Smooth muscle cell of the brain vasculature (primary cell): ENCODE measurements around the gene IL16.
"Not testable (repeated sequence)": the region's sequence is repeated elsewhere in the genome, so short reads cannot be mapped to it uniquely, and the experiment has no call there.

Experiments
- DNase-seq: peaks from one replicate; pipeline ENCODE4 v3.0.0-alpha.2; 2012; ENCODE audit warnings: low read depth, low spot score

IL16 gene

DNA sequence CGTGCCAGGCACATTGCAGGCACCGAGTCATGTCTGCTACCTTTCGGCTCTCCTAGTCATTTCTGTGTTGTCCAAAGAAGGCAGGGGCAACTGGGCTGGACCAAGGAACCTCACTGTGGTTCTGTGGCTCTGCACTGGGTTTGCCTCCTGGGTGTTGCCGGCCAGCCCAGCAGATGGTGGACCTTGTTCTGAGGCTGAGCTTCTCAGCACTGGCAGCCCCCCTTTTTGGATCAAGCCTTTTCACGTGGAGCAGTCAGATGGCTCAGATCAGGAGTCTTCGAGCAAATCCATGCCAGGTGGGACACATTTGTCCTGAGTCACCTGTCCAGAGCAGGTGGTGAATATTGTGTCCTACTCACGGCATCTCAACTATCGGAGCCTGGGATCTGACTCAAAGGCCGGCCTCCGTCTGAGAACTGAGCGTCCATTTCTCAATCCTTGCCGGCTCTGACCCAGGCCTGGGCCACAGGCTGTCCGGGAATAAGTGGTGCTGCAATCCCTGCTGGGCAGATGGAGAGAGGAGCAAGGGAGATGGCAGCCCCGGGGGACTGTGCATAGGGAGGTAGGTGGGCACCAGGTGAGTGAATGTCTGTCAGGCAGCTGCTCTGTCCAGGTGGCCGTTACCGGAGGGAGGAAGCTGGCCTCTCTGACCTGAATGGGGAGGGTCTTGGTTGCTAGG lies at the start of gene IL16:
Gene IL16, plus strand, starts transcription at position 304 of the 679 bp plus-strand sequence. CDS start 28,521 bp downstream, outside the sequence.
- DNase-seq, result no peak

- DNase-seq, result no peak
Observed at GRCh38 chr15:81151389-81151788, 45.3 kb upstream of the IL16 start.

GRCh38 chr15:81152339-81152738 lies 44.3 kb upstream of the IL16 start:
- no peak for DNase-seq

- no peak for DNase-seq
Observed at GRCh38 chr15:81152799-81153198, 43.9 kb upstream of the IL16 start.

DNA sequence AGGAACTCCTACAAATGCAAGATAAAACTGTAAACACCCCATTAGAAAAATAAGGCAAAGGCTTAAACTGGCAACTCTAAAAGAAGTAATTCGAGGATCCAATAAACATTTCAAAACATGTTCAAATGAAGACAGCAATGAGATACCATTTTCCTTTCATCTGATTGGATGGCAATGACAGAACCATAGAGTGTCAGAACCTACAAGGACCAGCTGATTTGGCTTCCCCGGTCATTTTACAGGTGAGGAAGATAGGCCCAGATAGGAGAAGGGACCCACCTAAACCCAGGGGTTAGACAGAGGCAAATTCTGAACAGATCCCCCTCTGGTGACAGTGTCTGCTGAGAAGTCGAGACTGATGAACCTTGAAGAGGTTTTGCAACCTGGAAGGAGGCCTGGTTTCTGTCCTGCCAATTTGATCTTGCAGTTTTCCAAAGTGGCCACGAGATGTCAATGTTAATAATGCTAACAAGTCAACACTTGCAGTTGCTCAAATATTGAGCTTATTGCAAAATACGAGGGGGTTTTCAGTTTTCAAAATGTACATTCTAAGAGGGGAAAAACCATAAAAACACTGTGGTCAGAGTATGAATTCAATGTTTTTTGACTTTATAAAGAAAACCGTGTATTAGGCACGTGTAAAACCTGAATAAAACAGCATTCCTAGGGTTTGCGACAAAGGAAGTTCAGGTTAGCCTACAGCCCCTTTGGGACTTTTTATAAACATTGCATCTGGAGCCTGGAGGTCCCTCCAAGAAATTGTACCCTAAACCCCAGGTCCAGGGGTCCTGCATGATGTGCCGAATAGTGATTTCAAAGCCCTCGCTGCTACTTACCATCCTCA lies 41.1 kb upstream of the IL16 start:
- no peak for DNase-seq

DNA sequence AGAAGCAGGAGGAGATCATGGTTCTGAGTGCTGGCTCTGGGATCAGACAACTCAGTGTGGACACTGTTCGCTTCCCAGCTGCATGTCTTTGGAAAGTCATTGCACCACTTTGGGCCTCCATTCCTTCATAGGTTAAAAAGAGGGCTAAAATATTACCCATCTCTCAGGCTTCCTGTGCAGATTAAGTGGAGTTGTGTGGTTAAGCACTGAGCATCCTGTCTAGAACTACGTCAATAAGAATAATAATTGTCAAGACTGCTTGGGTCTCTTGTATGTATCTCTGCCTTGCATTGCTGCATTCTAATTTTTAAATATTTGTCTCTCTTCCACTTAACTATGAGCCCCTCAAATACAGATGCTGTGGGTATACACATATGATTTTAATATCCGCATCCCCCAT lies 40.4 kb upstream of the IL16 start:
- DNase-seq, result no peak

DNA sequence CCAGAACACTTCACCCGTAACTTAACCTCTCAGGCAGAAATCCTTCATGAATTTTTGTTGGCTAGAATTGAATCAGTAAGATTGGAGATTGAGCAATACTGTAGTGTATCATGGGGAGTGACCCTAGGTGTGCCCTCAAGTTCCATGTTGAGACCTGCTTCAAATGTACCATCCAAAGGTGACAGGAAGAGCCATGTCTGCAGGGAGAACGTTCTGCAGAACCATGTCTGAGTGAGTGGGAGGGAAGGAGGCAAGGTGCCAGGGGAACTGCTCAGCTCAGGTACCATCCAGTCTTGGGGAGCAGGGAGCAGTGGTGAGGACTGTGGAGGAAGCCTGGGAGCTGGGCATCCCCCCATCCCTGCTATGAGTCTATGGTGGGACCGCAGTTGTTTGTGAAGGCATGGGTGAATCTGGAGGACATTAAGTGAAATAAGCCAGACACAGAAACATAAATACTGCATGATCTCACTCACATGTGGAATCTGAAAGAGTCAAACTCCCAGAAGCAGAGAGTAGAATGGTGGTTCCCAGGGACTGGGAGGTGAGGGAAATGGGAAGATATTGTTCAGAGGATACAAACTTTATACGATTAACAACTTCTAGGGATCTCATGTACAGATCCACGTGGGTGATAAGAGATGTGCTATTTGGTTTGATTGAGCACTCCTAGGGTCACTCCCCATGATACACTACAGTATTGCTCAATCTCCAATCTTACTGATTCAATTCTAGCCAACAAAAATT lies 39.3 kb upstream of the IL16 start:
- no peak for DNase-seq

- no peak for DNase-seq
Observed at GRCh38 chr15:81157939-81158223, 38.8 kb upstream of the IL16 start.

GRCh38 chr15:81158561-81158960 lies 38.1 kb upstream of the IL16 start:
- DNase-seq, result not testable (repeated sequence)

- peak; percentile 60 for DNase-seq
Observed at GRCh38 chr15:81160312-81161159, 36.1 kb upstream of the IL16 start.

DNA sequence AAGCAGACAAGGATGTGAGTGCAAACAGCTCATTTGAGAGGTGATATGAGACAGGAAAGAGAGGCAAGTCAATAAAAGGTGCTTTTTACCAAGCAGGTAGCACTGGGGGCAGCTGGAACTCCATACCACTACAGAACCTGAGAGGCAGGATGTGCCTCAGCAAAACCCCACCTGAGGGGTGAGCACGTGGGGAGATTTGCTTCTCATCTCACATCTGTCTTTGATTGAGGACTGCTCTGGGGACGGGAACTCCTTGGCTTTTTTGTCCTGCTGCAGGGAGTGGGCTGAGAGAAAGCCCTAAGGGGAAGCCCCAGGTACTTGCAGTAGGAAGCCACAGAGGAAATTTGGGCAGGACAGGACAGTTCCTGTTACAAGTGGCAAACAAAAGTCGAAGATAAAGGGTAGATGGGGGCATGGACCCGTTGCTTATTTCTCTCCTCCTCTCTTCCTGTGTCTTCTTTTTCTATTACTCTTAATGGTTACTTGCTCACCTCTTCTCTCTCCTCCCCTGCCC lies 35.5 kb upstream of the IL16 start:
- DNase-seq, result no peak

DNA sequence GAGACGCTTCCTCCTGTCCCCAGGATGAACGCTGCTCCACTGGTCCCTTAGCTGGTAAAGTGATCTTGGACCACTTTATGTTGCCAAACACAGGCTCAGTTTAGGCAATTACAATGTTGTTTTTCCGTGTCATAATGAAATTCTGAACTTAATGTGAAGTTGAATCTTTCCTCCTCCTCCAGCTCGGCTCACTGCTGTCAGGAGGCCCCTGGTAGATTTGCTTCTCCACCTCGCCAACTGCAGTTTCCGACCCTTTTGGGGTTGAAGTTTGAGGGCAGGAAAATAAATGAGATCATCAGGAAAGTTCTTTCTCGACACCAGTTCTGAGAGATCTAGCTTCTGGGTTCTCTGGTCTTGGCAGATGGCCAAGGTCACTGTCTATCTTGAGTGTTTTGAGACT lies 34.8 kb upstream of the IL16 start:
- no peak for DNase-seq

DNA sequence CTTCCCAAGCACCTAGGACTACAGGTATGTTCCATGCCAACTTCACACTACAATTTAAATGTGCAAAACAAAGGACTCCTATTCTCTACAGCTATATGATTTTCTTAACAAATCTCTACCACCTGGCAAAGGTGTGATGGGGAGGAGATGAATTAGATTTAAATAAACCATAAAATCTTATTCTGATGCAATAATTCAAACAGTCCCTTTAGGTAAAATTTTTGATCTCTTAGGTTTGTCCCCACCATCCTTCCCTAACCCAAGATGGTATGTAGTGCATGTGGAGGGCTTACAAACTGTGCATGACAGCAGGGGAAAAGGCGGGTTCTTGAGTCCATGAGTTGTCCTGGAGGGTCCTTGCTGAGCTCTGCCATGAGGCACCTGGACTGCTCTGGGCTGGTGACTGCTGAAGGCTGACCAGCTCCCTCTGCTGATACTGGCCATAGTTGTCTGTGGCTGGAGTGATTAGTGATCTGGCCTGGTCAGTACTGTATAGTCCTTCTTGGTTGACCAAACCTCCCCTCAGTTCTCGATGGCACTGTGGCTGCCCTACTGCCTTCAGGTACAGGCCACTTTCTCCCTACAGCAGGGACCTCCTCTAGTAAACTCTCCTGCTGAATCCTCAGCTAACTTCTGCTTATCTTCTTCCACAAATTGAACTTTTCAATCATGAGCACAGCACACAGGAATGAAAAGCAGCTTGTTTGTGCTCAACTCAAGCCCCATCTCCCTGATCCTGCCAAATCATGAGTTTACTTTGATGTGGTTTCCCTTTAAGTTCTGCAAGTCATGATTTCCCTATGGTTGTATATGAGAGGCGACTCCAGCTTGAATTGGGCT lies 32.5 kb upstream of the IL16 start:
- DNase-seq, result no peak

DNA sequence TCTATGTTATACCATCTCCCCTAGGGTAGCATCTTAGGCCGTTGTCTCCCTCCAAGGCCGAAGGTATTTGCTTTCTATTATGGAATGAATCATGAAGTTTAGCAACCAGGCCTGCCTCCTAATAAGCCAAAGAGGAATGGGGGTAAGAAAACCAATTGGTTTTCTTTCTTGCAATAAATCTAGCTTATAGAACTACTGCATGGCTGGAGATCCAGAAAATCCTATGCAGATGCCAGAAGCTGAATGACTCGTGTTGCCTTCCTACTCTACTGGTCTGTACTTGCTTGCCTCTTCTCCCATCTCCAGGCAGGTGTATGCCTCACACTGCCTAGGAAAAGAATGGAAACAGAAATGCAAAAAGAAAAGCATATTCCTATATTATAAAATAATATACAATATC lies 31.1 kb upstream of the IL16 start:
- DNase-seq, result no peak

GRCh38 chr15:81166636-81167305 lies 29.9 kb upstream of the IL16 start:
- no peak for DNase-seq

- DNase-seq, result no peak
Observed at GRCh38 chr15:81168131-81168526, 28.6 kb upstream of the IL16 start.

DNA sequence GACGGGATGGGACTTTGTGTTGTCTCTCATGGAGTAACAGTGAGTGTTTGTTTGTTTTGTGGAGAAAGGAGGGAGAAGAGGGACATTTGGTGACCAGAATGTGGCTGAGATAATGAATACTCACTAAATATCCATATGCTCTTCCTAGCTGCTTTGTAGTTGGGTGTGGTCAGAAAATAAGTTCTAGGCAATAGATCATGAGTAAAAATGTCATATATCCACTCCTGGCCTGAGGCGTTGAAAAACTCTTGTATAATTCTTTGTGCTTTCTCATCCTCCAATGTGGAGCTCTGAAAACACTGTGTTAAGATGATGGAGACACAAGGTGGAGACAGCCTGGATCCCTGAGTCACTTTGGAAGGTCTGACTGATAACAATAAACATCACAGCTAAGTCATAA lies 28.0 kb upstream of the IL16 start:
- DNase-seq, result no peak

GRCh38 chr15:81170511-81170910 lies 26.2 kb upstream of the IL16 start:
- no peak for DNase-seq

DNA sequence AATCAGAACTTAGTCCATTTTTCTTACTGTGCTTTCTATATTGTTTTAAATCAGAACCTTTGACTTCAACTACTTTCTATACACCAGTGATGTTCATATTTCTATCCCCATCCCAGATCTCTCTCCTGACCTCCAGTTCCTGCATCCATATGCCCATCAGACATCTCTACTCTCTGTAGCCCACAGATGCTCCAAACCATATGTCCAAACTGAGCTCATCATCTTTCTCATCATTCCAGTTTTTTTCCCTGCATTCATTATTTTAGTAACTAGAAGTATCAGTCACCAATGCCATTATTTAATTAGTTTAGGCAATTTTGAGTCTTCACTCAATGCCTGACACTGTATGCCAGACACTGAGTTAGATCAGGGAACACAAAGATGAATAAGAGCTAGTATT lies 25.4 kb upstream of the IL16 start:
- no peak for DNase-seq
